ENCODE data around the gene IGDCC3. TPM values are rescaled to one million over a fixed set of nuclear protein-coding genes. Genes with fewer than 3 reads are reported as not detected.
A peak's percentile ranks its signal among the peaks of the same experiment; 100 is the strongest.
"Not testable (repeated sequence)": the region's sequence is repeated elsewhere in the genome, so short reads cannot be mapped to it uniquely, and the experiment has no call there.

IGDCC3 gene
- total RNA-seq, 2 donors from 2014 or later = not detected

GRCh38 chr15:65400760-65401610 lies 23.2 kb upstream of the IGDCC3 start:
- ATAC-seq (replicated peaks in 1 of 2) = peak; percentile 77 to 79
- Mint-ChIP-seq H3K9me3 (no peaks in the 10 kb centered on the region), H3K4me3 (no peak overlapping the region), H3K27me3 (ENCODE audit: low read depth) (peaks cover 56% of the 10 kb centered on the region), H3K4me1 (ENCODE audit: low read depth) (peaks cover 11% of the 10 kb centered on the region), H3K27ac (no peak overlapping the region), H3K36me3 (ENCODE audit: insufficient read depth in 2 of 2) (no peaks in the 10 kb centered on the region)
- peak; percentile 58 to 66 for DNase-seq

GRCh38 chr15:65399997-65400396 lies 22.2 kb upstream of the IGDCC3 start:
- H3K9me3 Mint-ChIP-seq = no peaks in the 10 kb centered on the region
- H3K27me3 Mint-ChIP-seq (ENCODE audit: low read depth) = peaks cover 66% of the 10 kb centered on the region
- no peak for ATAC-seq (replicated peaks in 1 of 2)
- H3K36me3 Mint-ChIP-seq (ENCODE audit: insufficient read depth in 2 of 2) = no peaks in the 10 kb centered on the region
- peaks cover 11% of the 10 kb centered on the region for H3K4me1 Mint-ChIP-seq (ENCODE audit: low read depth)
- no peak for DNase-seq
- H3K27ac Mint-ChIP-seq = no peak overlapping the region
- no peak overlapping the region for H3K4me3 Mint-ChIP-seq

- no peak for DNase-seq
- no peaks in the 10 kb centered on the region for H3K9me3 Mint-ChIP-seq
- peaks cover 74% of the 10 kb centered on the region for H3K27me3 Mint-ChIP-seq (ENCODE audit: low read depth)
- no peak overlapping the region for H3K27ac Mint-ChIP-seq
- no peak for ATAC-seq (replicated peaks in 1 of 2)
- H3K36me3 Mint-ChIP-seq (ENCODE audit: insufficient read depth in 2 of 2) = no peaks in the 10 kb centered on the region
- no peak overlapping the region for H3K4me3 Mint-ChIP-seq
- H3K4me1 Mint-ChIP-seq (ENCODE audit: low read depth) = peaks cover 11% of the 10 kb centered on the region
Measured at GRCh38 chr15:65399001-65399706, 21.4 kb upstream of the IGDCC3 start.

GRCh38 chr15:65398486-65398885 lies 20.7 kb upstream of the IGDCC3 start:
- not testable (repeated sequence) for H3K27ac Mint-ChIP-seq; ATAC-seq (replicated peaks in 1 of 2); DNase-seq; H3K9me3 Mint-ChIP-seq; H3K4me3 Mint-ChIP-seq; H3K36me3 Mint-ChIP-seq (ENCODE audit: insufficient read depth in 2 of 2)
- Mint-ChIP-seq H3K27me3 (ENCODE audit: low read depth) (peaks cover 76% of the 10 kb centered on the region), H3K4me1 (ENCODE audit: low read depth) (peaks cover 11% of the 10 kb centered on the region)

GRCh38 chr15:65396965-65397317 lies 19.1 kb upstream of the IGDCC3 start:
- DNase-seq (no peak), ATAC-seq (replicated peaks in 1 of 2) (no peak)
- Mint-ChIP-seq H3K9me3 (no peaks in the 10 kb centered on the region), H3K27me3 (ENCODE audit: low read depth) (peaks cover 80% of the 10 kb centered on the region), H3K36me3 (ENCODE audit: insufficient read depth in 2 of 2) (no peaks in the 10 kb centered on the region), H3K4me1 (ENCODE audit: low read depth) (peaks cover 11% of the 10 kb centered on the region), H3K4me3 (peak overlapping the region in 1 of 2 donors; percentile 56), H3K27ac (no peak overlapping the region)

GRCh38 chr15:65396283-65396964 lies 18.6 kb upstream of the IGDCC3 start:
- no peak for ATAC-seq (replicated peaks in 1 of 2)
- no peaks in the 10 kb centered on the region for H3K9me3 Mint-ChIP-seq

GRCh38 chr15:65395567-65396202 lies 17.9 kb upstream of the IGDCC3 start:
- H3K27me3 Mint-ChIP-seq (ENCODE audit: low read depth) = peaks cover 74% of the 10 kb centered on the region
- ATAC-seq (replicated peaks in 1 of 2) (peak in 1 of 2 donors; percentile 34), DNase-seq (no peak)
- H3K36me3 Mint-ChIP-seq (ENCODE audit: insufficient read depth in 2 of 2) = no peaks in the 10 kb centered on the region
- peaks cover 11% of the 10 kb centered on the region for H3K4me1 Mint-ChIP-seq (ENCODE audit: low read depth)
- no peak overlapping the region for H3K4me3 Mint-ChIP-seq
- H3K27ac Mint-ChIP-seq = no peak overlapping the region
- no peaks in the 10 kb centered on the region for H3K9me3 Mint-ChIP-seq

More at GRCh38 chr15:65396283-65396964, 18.6 kb upstream of the IGDCC3 start:
- DNase-seq = no peak
- Mint-ChIP-seq H3K4me3 (peak overlapping the region in 1 of 2 donors; percentile 56), H3K4me1 (ENCODE audit: low read depth) (peaks cover 11% of the 10 kb centered on the region), H3K27ac (no peak overlapping the region), H3K27me3 (ENCODE audit: low read depth) (peaks cover 81% of the 10 kb centered on the region), H3K36me3 (ENCODE audit: insufficient read depth in 2 of 2) (no peaks in the 10 kb centered on the region)

- H3K4me1 Mint-ChIP-seq (ENCODE audit: low read depth) = peaks cover 11% of the 10 kb centered on the region
- no peak overlapping the region for H3K4me3 Mint-ChIP-seq
- H3K36me3 Mint-ChIP-seq (ENCODE audit: insufficient read depth in 2 of 2) = no peaks in the 10 kb centered on the region
- H3K27me3 Mint-ChIP-seq (ENCODE audit: low read depth) = peaks cover 66% of the 10 kb centered on the region
- no peaks in the 10 kb centered on the region for H3K9me3 Mint-ChIP-seq
- no peak for ATAC-seq (replicated peaks in 1 of 2)
- no peak for DNase-seq
- H3K27ac Mint-ChIP-seq = no peak overlapping the region
Measured at GRCh38 chr15:65394936-65395335, 17.1 kb upstream of the IGDCC3 start.

- no peak overlapping the region for H3K4me3 Mint-ChIP-seq
- ATAC-seq (replicated peaks in 1 of 2) = no peak
- H3K27me3 Mint-ChIP-seq (ENCODE audit: low read depth) = peaks cover 60% of the 10 kb centered on the region
- peaks cover 11% of the 10 kb centered on the region for H3K4me1 Mint-ChIP-seq (ENCODE audit: low read depth)
- H3K36me3 Mint-ChIP-seq (ENCODE audit: insufficient read depth in 2 of 2) = no peaks in the 10 kb centered on the region
- no peak for DNase-seq
- no peaks in the 10 kb centered on the region for H3K9me3 Mint-ChIP-seq
- H3K27ac Mint-ChIP-seq = no peak overlapping the region
Measured at GRCh38 chr15:65394280-65394789, 16.5 kb upstream of the IGDCC3 start.

- H3K27me3 Mint-ChIP-seq (ENCODE audit: low read depth) = peaks cover 53% of the 10 kb centered on the region
- peaks cover 11% of the 10 kb centered on the region for H3K4me1 Mint-ChIP-seq (ENCODE audit: low read depth)
- H3K27ac Mint-ChIP-seq = no peak overlapping the region
- no peaks in the 10 kb centered on the region for H3K9me3 Mint-ChIP-seq
- no peak for DNase-seq
- H3K36me3 Mint-ChIP-seq (ENCODE audit: insufficient read depth in 2 of 2) = no peaks in the 10 kb centered on the region
- no peak for ATAC-seq (replicated peaks in 1 of 2)
- H3K4me3 Mint-ChIP-seq = no peak overlapping the region
Measured at GRCh38 chr15:65393557-65393956, 15.8 kb upstream of the IGDCC3 start.

GRCh38 chr15:65393091-65393490 lies 15.3 kb upstream of the IGDCC3 start:
- Mint-ChIP-seq H3K9me3 (no peaks in the 10 kb centered on the region), H3K27ac (no peak overlapping the region), H3K27me3 (ENCODE audit: low read depth) (peaks cover 52% of the 10 kb centered on the region), H3K36me3 (ENCODE audit: insufficient read depth in 2 of 2) (no peaks in the 10 kb centered on the region), H3K4me1 (ENCODE audit: low read depth) (peaks cover 11% of the 10 kb centered on the region), H3K4me3 (no peak overlapping the region)
- DNase-seq (no peak), ATAC-seq (replicated peaks in 1 of 2) (no peak)

- peaks cover 45% of the 10 kb centered on the region for H3K27me3 Mint-ChIP-seq (ENCODE audit: low read depth)
- H3K36me3 Mint-ChIP-seq (ENCODE audit: insufficient read depth in 2 of 2) = no peaks in the 10 kb centered on the region
- ATAC-seq (replicated peaks in 1 of 2) (no peak), DNase-seq (no peak)
- no peak overlapping the region for H3K27ac Mint-ChIP-seq
- H3K9me3 Mint-ChIP-seq = no peaks in the 10 kb centered on the region
- H3K4me1 Mint-ChIP-seq (ENCODE audit: low read depth) = peaks cover 11% of the 10 kb centered on the region
- no peak overlapping the region for H3K4me3 Mint-ChIP-seq
Measured at GRCh38 chr15:65392368-65392767, 14.6 kb upstream of the IGDCC3 start.
